HepG2 (cell line): ENCODE measurements around the gene LMBRD2. TPM values are rescaled to one million over a fixed set of nuclear protein-coding genes. Genes with fewer than 3 reads are reported as not detected.
A peak's percentile ranks its signal among the peaks of the same experiment; 100 is the strongest.

Source experiments
- ATAC-seq: fragments of 200-7000 bp; cut with Tn5 transposase; 3 replicates; pipeline ENCODE4 v1.9.1; 2020; ENCODE audit warnings: mild to moderate bottlenecking, moderate library complexity
- BruUV-seq: library from RNA; stranded (reverse); fragments of 400-500 nt; replicated peaks from 2 replicates; lab custom pipeline; 2021; lab: Mats Ljungman, UMichigan
- CTCF ChIA-PET: fragments of 300-600 bp; formaldehyde crosslinking; extraction: SDS; loops from one replicate; lab custom pipeline; 2021; ENCODE audit warnings: low total read pairs, inconsistent platforms, low intra/inter-chr PET ratio; lab: Yijun Ruan, JAX
- POLR2A ChIA-PET: fragments of 350-600 bp; sonication (Branson Sonifier 250); formaldehyde crosslinking; loops from one replicate; lab custom pipeline; 2020; ENCODE audit warnings: antibody characterized with exemption, inconsistent platforms; lab: Yijun Ruan, JAX
- DNase-seq: peaks from one replicate; pipeline ENCODE4 v3.0.0-alpha.2; 2015; ENCODE audit warnings: low spot score
- FAIRE-seq: peaks from 3 replicates; lab custom pipeline; 2011; peaks lifted over from hg19 to GRCh38; lab: Jason Lieb, UNC
- H2AFZ ChIP-seq: one replicate; pipeline ENCODE4 v1.6.1; 2011; ENCODE audit warnings: low read length, inconsistent platforms
- H3K27ac ChIP-seq: fragments of 300-600 bp; 3 replicates; pipeline ENCODE4 v1.8.0; 2011; ENCODE audit warnings: mixed run types, mild to moderate bottlenecking, mixed read lengths, low read length, inconsistent platforms; ENCODE audit not compliant: insufficient read depth; ENCODE audit errors: extremely low read length
- H3K27me3 ChIP-seq, 2 experiments: fragments of 200-600 bp in 1 of 2; 2 replicates in 1 of 2; 3 replicates in 1 of 2; pipeline versions ENCODE4 v1.6.0 to v1.8.0; 2011; ENCODE audit warnings: low read length in 2 of 2, mild to moderate bottlenecking in 2 of 2, moderate library complexity in 2 of 2, inconsistent platforms in 1 of 2; ENCODE audit not compliant: insufficient read depth in 2 of 2, control insufficient read depth in 1 of 2
- H3K36me3 ChIP-seq, 2 experiments: fragments of 200-600 bp in 1 of 2; replicated peaks in 1 of 2; 2 replicates in 1 of 2; 3 replicates in 1 of 2; pipeline versions ENCODE4 v1.5.1 to v1.8.0; 2011; ENCODE audit warnings: low read length in 2 of 2, inconsistent platforms in 1 of 2; ENCODE audit not compliant: insufficient read depth in 2 of 2, control insufficient read depth in 1 of 2
- H3K4me1 ChIP-seq: 2 replicates; pipeline ENCODE4 v1.5.1; 2012; ENCODE audit warnings: low read length, inconsistent platforms; ENCODE audit not compliant: insufficient read depth
- H3K4me2 ChIP-seq: 2 replicates; pipeline ENCODE4 v1.6.0; 2011; ENCODE audit warnings: low read depth, low read length, inconsistent platforms
- H3K4me3 ChIP-seq, 3 experiments: fragments of 200-600 bp in 1 of 3; sonication (generic), shearing (Covaris generic) in 1 of 3; replicated peaks in 1 of 3; 2 replicates each; pipeline ENCODE4 v1.5.1; 2011 to 2016; ENCODE audit warnings: low read length in 3 of 3, inconsistent platforms in 2 of 3, low read depth in 2 of 3, mild to moderate bottlenecking in 2 of 3, control low read depth in 1 of 3, mixed read lengths in 1 of 3; ENCODE audit not compliant: insufficient read depth in 1 of 3
- H3K79me2 ChIP-seq: one replicate; pipeline ENCODE4 v1.6.1; 2011; ENCODE audit warnings: low read length, inconsistent platforms; ENCODE audit not compliant: insufficient read depth
- H3K9ac ChIP-seq: 2 replicates; pipeline ENCODE4 v1.6.0; 2011; ENCODE audit warnings: mild to moderate bottlenecking, low read depth, low read length, inconsistent platforms; ENCODE audit not compliant: insufficient read depth
- H3K9me3 ChIP-seq: 2 replicates; pipeline ENCODE4 v1.5.1; 2012; ENCODE audit warnings: mild to moderate bottlenecking, low read length
- H4K20me1 ChIP-seq: 2 replicates; pipeline ENCODE4 v1.6.0; 2011; ENCODE audit warnings: inconsistent platforms, mild to moderate bottlenecking, low read length, moderate library complexity; ENCODE audit not compliant: insufficient read depth
- MAX ChIP-seq: IDR thresholded peaks from 2 replicates; pipeline ENCODE4 v1.6.1; 2012; ENCODE audit warnings: inconsistent platforms
- MAZ ChIP-seq, 2 experiments: sonication (generic) in 1 of 2; formaldehyde crosslinking in 1 of 2; IDR thresholded peaks; 2 replicates each; pipeline versions ENCODE4 v1.5.0 to v1.6.1; 2012 to 2020; ENCODE audit warnings: low read depth in 2 of 2, mild to moderate bottlenecking in 2 of 2, borderline replicate concordance in 1 of 2, improper control_type of control experiment in 1 of 2, low read length in 1 of 2, missing genetic modification reagents in 1 of 2, moderate library complexity in 1 of 2
- ZBTB14 ChIP-seq: sonication (generic); formaldehyde crosslinking; IDR thresholded peaks from 2 replicates; pipeline ENCODE4 v1.4.0; 2020; ENCODE audit warnings: missing genetic modification reagents
- ZNF276 ChIP-seq: sonication (generic); formaldehyde crosslinking; IDR thresholded peaks from 2 replicates; pipeline ENCODE4 v1.4.0; 2020; ENCODE audit warnings: mild to moderate bottlenecking, low read depth, missing genetic modification reagents
- ZNF549 ChIP-seq: sonication (generic); formaldehyde crosslinking; IDR thresholded peaks from 2 replicates; pipeline ENCODE4 v1.5.0; 2020; ENCODE audit warnings: missing genetic modification reagents
- ZNF800 ChIP-seq: sonication (generic); formaldehyde crosslinking; IDR thresholded peaks from 2 replicates; pipeline ENCODE4 v1.4.0; 2020; ENCODE audit warnings: missing genetic modification reagents
- ZNF878 ChIP-seq: sonication (generic); formaldehyde crosslinking; IDR thresholded peaks from 2 replicates; pipeline ENCODE4 v1.8.1; 2023; ENCODE audit warnings: mild to moderate bottlenecking, missing genetic modification reagents, moderate library complexity
- WGBS: methylation state at CpG from one replicate; pipeline ENCODE4 v1.1.6; 2017; ENCODE audit warnings: low lambda C conversion rate; 5-methylcytosine and 5-hydroxymethylcytosine counted together
- in situ Hi-C: cut with HindIII; loops from 2 replicates; pipeline ENCODE4 v1.10.0; 2017; ENCODE audit warnings: low pct_unique_long_range_greater_than_20kb; ENCODE audit not compliant: extremely low pct_ligation_motif_present
- intact Hi-C: fragments of 100-400 bp; cut with micrococcal nuclease; formaldehyde crosslinking; loops from one replicate; pipeline ENCODE4 v1.10.0; 2022; ENCODE audit not compliant: unreplicated experiment
- polyA plus RNA-seq, 8 experiments: library from polyadenylated mRNA; depleted of rRNA in 3 of 8; stranded (reverse) in 7 of 8; unstranded in 1 of 8; fragments of >200 nt; fragmentation: Illumina TruSeq in 4 of 8; extraction: Trizol in 4 of 8; gene quantifications; 2 replicates each; pipeline versions ENCODE4 v1.2.1 to v1.2.3, GENCODE V29; 2011 to 2016; ENCODE audit warnings: low read depth in 4 of 8, missing spikeins in 1 of 8, mixed read lengths in 1 of 8; ENCODE audit not compliant: insufficient read depth in 1 of 8
- total RNA-seq, 5 experiments: library from RNA; depleted of rRNA; stranded (reverse); fragments of >200 nt; fragmentation: Illumina TruSeq; extraction: Trizol; gene quantifications; 2 replicates each; pipeline ENCODE4 v1.2.3, GENCODE V29; 2016; ENCODE audit warnings: low read depth in 1 of 5

The LMBRD2 gene
- total and polyA plus RNA-seq, 2 of the 13 experiments (the other 11 are each of a cell fraction or from before 2014, with no cell fraction given), result 2.0 to 4.7 TPM

GRCh38 chr5:36066540-36067210 lies 85.0 kb downstream of the LMBRD2 start, which contains the start of gene UGT3A2:
UGT3A2 (minus strand) TSS chr5:36066882; CDS start chr5:36066789, 93 bp downstream.
- CTCF ChIA-PET, result no interaction called here
- in situ Hi-C loops (loop anchor here (25.0 kb wide), 1 partner anchor 621 kb away; no protein-coding TSS in a partner anchor), intact Hi-C loops (no loop called here)
- Histone ChIP-seq H3K27ac (no peak within 1 kb of the TSS), H4K20me1 (no peaks in the 10 kb centered on the region), H3K4me2 (no peak within 1 kb of the TSS; the same call in 1 of the 2 replicates), H3K4me3 (no peak within 1 kb of the TSS), H3K9me3 (no peaks in the 10 kb centered on the region), H2AFZ (no peak within 1 kb of the TSS), H3K27me3 (peaks cover 2 to 22% of the 10 kb centered on the region in 2 experiments; a peak in 3 of 5 replicates), H3K79me2 (no peaks in the 10 kb centered on the region), H3K9ac (no peak within 1 kb of the TSS), H3K36me3 (no peaks in the 10 kb centered on the region), H3K4me1 (0 out of 2 replicates have a peak, but pooled peaks cover 6% of the 10 kb centered on the region)
- no peak for DNase-seq
- peak; percentile 73 for ATAC-seq
- TF ChIP-seq ZNF800 (CRISPR knock-in tag), result peak; percentile 48; the same call in 1 of the 2 replicates
- no peak for TF ChIP-seq MAX
- 8% methylated on average over 10 of the region's 22 CpGs for WGBS
- BruUV-seq, result no TSS peak
- FAIRE-seq, result no peak
- POLR2A ChIA-PET, result no interaction called here

GRCh38 chr5:36066001-36066539 lies 85.6 kb downstream of the LMBRD2 start:
- H2AFZ ChIP-seq, result no peak overlapping the region
- H3K27ac ChIP-seq, result no peak overlapping the region
- no peaks in the 10 kb centered on the region for H3K36me3 ChIP-seq
- POLR2A ChIA-PET, result no interaction called here
- no peaks in the 10 kb centered on the region for H3K79me2 ChIP-seq
- 15% methylated on average over 10 of the region's 13 CpGs for WGBS
- CTCF ChIA-PET, result no interaction called here
- DNase-seq, result no peak
- no peak overlapping the region for H3K4me2 ChIP-seq
- BruUV-seq, result no TSS peak
- 0 out of 2 replicates have a peak, but pooled peaks cover 1% of the 10 kb centered on the region for H3K4me1 ChIP-seq
- FAIRE-seq, result no peak
- H3K4me3 ChIP-seq, result no peak overlapping the region
- H4K20me1 ChIP-seq, result no peaks in the 10 kb centered on the region
- H3K9me3 ChIP-seq, result no peaks in the 10 kb centered on the region
- peaks cover 2 to 22% of the 10 kb centered on the region in 2 experiments; a peak in 3 of 5 replicates for H3K27me3 ChIP-seq
- in situ Hi-C loops (loop anchor here (25.0 kb wide), 1 partner anchor 621 kb away; no protein-coding TSS in a partner anchor), intact Hi-C loops (no loop called here)
- no peak overlapping the region for H3K9ac ChIP-seq
- ATAC-seq, result peak; percentile 41
- TF ChIP-seq MAZ (IDR thresholded peaks at IDR 0.05; ENCODE audit: borderline replicate concordance, low read depth, low read length) (no peak), MAZ (CRISPR knock-in tag; IDR thresholded peaks at IDR 0.05; ENCODE audit: low read depth) (no peak), ZBTB14 (no peak), ZNF276 (CRISPR knock-in tag) (no peak), ZNF549 (CRISPR knock-in tag) (no peak), ZNF878 (CRISPR knock-in tag) (no peak)
